HG03097 (cell line): ENCODE data around the gene MPZL1.

Experiments
- ATAC-seq: cut with Tn5 transposase; IDR thresholded peaks from one replicate; pipeline ENCODE4 v1.9.1; 2021; ENCODE audit not compliant: unreplicated experiment, low FRiP score

MPZL1 gene

GRCh38 chr1:167721617-167722151 is at the start of gene MPZL1:
TSS of gene MPZL1 (plus strand) at chr1:167721982. CDS start at chr1:167722152, 170 bp downstream.
- ATAC-seq, result peak; percentile 79

GRCh38 chr1:167672831-167673230 is 49.0 kb upstream of the MPZL1 start:
- ATAC-seq, result no peak

- ATAC-seq, result no peak
Observed at GRCh38 chr1:167673265-167673664, 48.5 kb upstream of the MPZL1 start.

- no peak for ATAC-seq
Observed at GRCh38 chr1:167674156-167674555, 47.6 kb upstream of the MPZL1 start.

- no peak for ATAC-seq
Observed at GRCh38 chr1:167675440-167675839, 46.3 kb upstream of the MPZL1 start.

GRCh38 chr1:167676205-167676915 is 45.4 kb upstream of the MPZL1 start:
- ATAC-seq, result peak; percentile 43

GRCh38 chr1:167676916-167677848 is 44.6 kb upstream of the MPZL1 start:
- ATAC-seq, result peak; percentile 19

- ATAC-seq, result no peak
Observed at GRCh38 chr1:167678422-167678821, 43.4 kb upstream of the MPZL1 start.

GRCh38 chr1:167678838-167679237 is 42.9 kb upstream of the MPZL1 start:
- no peak for ATAC-seq

- no peak for ATAC-seq
Observed at GRCh38 chr1:167679714-167680113, 42.1 kb upstream of the MPZL1 start.

GRCh38 chr1:167681024-167681423 is 40.8 kb upstream of the MPZL1 start:
- no peak for ATAC-seq

- ATAC-seq, result no peak
Observed at GRCh38 chr1:167681451-167682098, 40.2 kb upstream of the MPZL1 start.

GRCh38 chr1:167683226-167683625 is 38.6 kb upstream of the MPZL1 start:
- ATAC-seq, result no peak

- no peak for ATAC-seq
Observed at GRCh38 chr1:167683641-167684502, 37.9 kb upstream of the MPZL1 start.

GRCh38 chr1:167685844-167686243 is 35.9 kb upstream of the MPZL1 start:
- no peak for ATAC-seq

GRCh38 chr1:167687919-167688519 is 33.8 kb upstream of the MPZL1 start:
- ATAC-seq, result no peak

- ATAC-seq, result no peak
Observed at GRCh38 chr1:167689567-167689920, 32.2 kb upstream of the MPZL1 start.

GRCh38 chr1:167690053-167690452 is 31.7 kb upstream of the MPZL1 start:
- no peak for ATAC-seq

- no peak for ATAC-seq
Observed at GRCh38 chr1:167693425-167694045, 28.2 kb upstream of the MPZL1 start.
